ENCODE data around the gene TMEM163. TPM values are rescaled to one million over a fixed set of nuclear protein-coding genes. Genes with fewer than 3 reads are reported as not detected.
"Not testable (repeated sequence)": the region's sequence is repeated elsewhere in the genome, so short reads cannot be mapped to it uniquely, and the experiment has no call there.

TMEM163 gene
- polyA plus RNA-seq, 4 donors = 1.2 to 2.4 (median 1.3) TPM

- DNase-seq (ENCODE audit: low read depth in 4 of 4, low spot score in 3 of 4) = no peak
Observed at GRCh38 chr2:134623796-134624195, 95.0 kb downstream of the TMEM163 start.

DNA sequence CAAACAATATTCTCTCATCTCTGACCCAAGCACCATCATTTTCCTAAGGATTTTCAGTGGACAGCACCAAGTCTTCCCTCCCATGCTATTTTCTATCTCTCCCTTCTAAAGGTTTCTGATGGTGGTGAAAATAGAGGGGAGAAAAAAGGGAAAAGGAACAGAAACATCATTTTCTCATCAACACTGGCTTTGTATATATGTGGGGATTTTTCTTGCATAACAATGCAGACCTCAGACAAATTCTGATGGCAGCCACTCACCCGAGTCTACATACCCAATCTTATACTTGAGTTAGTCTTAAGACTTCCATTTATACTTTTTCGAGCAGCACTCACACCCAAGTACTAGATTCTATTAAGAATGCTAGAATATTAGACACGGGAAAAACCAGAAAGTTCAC, 95.8 kb downstream of the TMEM163 start:
- no peak for DNase-seq (ENCODE audit: low read depth in 4 of 4, low spot score in 3 of 4)

GRCh38 chr2:134621939-134622705, 96.7 kb downstream of the TMEM163 start:
- DNase-seq (ENCODE audit: low read depth in 4 of 4, low spot score in 3 of 4) = no peak

DNA sequence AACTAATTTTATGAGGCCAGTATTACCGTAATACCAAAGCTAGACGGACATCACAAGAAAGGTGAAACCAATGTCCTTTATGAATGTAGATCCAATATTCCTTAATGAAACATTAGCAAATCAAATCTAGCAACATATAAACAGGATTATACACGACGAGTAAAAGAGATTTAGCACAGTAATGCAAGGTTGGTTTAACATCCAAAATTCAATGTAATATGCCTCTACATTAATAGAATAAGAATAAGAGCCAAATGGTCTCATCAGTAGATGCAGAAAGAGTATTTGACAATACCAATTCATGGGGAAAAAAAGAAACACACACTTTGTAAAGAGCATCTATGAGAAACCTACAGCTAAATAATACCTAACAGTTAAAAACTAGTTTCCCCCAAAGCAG, 99.5 kb downstream of the TMEM163 start:
- DNase-seq (ENCODE audit: low read depth in 4 of 4, low spot score in 3 of 4) = no peak

- not testable (repeated sequence) for DNase-seq (ENCODE audit: low read depth in 4 of 4, low spot score in 3 of 4)
Observed at GRCh38 chr2:134615480-134615879, 103.3 kb downstream of the TMEM163 start.

DNA sequence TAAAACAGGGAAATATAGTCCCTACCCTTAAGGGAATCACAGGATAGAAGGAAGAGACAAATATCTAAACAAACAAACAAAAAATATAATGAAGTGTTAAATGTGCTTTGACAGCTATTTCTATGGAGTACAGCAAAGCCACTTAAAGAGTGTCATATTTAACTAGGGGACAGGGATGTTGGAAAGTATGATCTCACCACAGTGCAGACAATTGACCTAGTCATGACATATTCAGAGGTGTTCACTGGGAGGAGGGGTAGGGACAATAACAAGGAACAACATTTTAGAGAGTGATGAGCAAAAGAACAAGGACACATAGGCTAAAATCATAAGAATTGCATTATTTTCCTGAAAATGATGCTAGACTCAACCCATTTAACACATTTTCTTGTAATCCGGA, 107.5 kb downstream of the TMEM163 start:
- DNase-seq (ENCODE audit: low read depth in 4 of 4, low spot score in 3 of 4) = no peak

DNA sequence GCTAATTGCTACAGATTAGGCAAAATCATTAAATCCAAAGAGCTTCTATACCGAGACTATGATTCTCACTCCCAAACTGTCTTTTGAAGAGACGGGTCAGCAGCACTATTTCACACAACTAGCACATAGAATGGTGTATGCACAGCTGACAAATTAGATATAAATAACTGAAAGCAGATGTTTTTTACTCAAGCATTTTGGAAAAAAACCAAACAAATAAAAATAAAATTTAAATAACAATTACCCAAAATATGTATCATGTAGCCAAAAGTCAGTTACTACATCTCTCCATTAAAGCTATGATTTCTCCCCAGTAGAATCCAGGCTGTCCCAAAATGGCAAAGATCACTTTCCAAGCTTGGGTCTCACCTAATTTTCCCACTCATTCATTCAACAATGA, 107.9 kb downstream of the TMEM163 start:
- DNase-seq (ENCODE audit: low read depth in 4 of 4, low spot score in 3 of 4) = no peak

GRCh38 chr2:134609924-134610513, 108.8 kb downstream of the TMEM163 start:
- DNase-seq (ENCODE audit: low read depth in 4 of 4, low spot score in 3 of 4) = no peak

DNA sequence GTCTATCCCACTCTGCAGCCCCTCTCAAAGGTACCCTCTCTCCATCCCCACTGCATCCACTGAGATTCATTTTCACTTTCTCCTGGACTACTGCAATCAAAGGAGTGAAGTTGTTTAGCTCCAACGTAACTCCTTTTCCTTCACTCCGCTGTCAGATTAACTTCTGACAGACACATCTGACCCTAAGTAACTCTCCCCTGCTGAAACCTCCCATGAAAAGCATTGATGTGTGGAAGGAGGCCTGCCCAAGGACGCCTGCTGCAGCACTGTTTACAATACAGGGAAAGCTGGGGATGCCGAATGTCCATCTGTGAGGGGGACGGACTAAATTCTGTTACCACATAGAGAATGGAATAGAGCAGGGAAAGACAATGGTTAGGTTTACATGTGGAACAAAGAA, 114.8 kb downstream of the TMEM163 start:
- peak in 1 of 4 donors; percentile 16 for DNase-seq (ENCODE audit: low read depth in 4 of 4, low spot score in 3 of 4)

GRCh38 chr2:134602666-134603065, 116.1 kb downstream of the TMEM163 start:
- DNase-seq (ENCODE audit: low read depth in 4 of 4, low spot score in 3 of 4) = no peak

DNA sequence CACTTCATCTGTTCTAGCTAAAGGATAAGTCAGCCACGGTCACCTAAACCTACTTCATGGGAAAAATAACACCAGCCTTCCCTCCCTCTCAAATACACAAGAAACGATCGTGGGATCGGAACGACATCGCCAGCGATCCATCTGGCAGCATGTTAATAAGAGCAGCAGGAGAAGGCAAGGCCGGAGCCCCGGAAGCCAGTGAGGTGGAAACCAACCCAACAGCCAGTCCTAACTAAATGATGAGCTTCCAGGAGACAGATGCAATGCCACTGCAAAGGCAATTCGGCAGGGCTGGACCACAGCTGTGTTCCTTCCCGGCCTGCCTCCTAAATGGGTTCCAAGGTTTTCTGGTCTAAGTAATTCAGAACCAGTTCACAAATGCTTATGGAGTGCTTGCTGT, 117.5 kb downstream of the TMEM163 start:
- DNase-seq (ENCODE audit: low read depth in 4 of 4, low spot score in 3 of 4) = no peak

- no peak for DNase-seq (ENCODE audit: low read depth in 4 of 4, low spot score in 3 of 4)
Observed at GRCh38 chr2:134600208-134600607, 118.6 kb downstream of the TMEM163 start.

DNA sequence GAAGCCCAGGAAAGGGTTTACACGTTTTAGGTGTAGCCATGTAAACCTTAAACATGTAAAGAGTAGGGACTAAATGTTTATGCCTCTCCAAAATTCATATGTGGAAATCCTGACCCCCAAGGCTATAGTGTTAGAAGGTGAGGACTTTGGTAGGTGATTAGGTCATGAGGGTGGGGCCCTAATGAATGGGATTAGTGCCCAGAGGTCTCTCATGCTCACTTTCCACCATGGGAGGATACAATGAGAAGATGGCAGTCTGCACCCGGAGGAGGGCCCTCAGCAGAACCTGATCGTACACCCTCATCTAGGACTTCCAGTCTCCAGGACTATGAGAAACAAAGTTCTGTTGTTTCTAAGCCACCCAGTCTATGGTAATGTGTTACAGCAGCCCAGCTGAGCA, 119.6 kb downstream of the TMEM163 start:
- no peak for DNase-seq (ENCODE audit: low read depth in 4 of 4, low spot score in 3 of 4)

DNA sequence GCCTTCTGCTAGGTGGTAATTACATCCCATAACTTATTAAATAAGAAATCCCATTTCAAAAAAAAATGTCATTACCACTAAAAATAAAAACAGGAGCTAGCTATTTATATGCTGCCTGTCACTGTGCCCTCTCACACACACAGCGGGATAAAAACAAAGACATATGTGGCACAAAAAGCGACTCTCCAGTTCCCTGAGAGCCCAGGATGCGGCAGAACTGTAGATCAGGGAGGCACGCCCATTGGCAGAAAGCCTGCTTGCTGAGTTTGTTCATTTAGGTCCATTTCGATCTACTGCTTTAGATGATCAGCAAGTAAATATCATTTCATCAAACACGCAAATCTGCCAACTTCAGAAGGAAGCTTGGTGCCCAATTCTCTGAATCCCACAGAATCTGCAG, 124.4 kb downstream of the TMEM163 start:
- no peak for DNase-seq (ENCODE audit: low read depth in 4 of 4, low spot score in 3 of 4)

- DNase-seq (ENCODE audit: low read depth in 4 of 4, low spot score in 3 of 4) = no peak
Observed at GRCh38 chr2:134593519-134593918, 125.3 kb downstream of the TMEM163 start.

GRCh38 chr2:134592377-134592776, 126.4 kb downstream of the TMEM163 start:
- no peak for DNase-seq (ENCODE audit: low read depth in 4 of 4, low spot score in 3 of 4)

GRCh38 chr2:134591526-134591925, 127.3 kb downstream of the TMEM163 start:
- DNase-seq (ENCODE audit: low read depth in 4 of 4, low spot score in 3 of 4) = no peak

DNA sequence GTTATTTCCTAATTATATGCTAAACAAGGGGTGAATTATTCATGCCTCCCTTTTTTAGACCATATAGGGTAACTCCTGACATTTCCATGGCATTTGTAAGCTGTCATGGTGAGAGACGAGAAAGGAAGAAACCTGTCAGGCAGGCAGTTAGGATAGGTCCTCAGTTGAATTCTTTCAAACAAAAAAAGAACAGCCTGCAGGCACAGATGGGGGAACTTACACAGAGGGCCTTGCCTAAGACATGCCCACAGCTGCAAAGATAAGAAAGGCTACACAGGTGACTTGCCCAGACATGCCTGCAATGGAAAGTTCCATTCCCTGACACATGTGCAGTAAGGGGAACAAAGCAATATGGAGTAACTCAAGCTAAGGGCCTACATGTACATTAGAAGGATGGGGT, 128.1 kb downstream of the TMEM163 start:
- DNase-seq (ENCODE audit: low read depth in 4 of 4, low spot score in 3 of 4) = no peak

GRCh38 chr2:134589171-134590083, 129.4 kb downstream of the TMEM163 start:
- DNase-seq (ENCODE audit: low read depth in 4 of 4, low spot score in 3 of 4) = not testable (repeated sequence)

GRCh38 chr2:134588556-134588955, 130.2 kb downstream of the TMEM163 start:
- DNase-seq (ENCODE audit: low read depth in 4 of 4, low spot score in 3 of 4) = no peak

DNA sequence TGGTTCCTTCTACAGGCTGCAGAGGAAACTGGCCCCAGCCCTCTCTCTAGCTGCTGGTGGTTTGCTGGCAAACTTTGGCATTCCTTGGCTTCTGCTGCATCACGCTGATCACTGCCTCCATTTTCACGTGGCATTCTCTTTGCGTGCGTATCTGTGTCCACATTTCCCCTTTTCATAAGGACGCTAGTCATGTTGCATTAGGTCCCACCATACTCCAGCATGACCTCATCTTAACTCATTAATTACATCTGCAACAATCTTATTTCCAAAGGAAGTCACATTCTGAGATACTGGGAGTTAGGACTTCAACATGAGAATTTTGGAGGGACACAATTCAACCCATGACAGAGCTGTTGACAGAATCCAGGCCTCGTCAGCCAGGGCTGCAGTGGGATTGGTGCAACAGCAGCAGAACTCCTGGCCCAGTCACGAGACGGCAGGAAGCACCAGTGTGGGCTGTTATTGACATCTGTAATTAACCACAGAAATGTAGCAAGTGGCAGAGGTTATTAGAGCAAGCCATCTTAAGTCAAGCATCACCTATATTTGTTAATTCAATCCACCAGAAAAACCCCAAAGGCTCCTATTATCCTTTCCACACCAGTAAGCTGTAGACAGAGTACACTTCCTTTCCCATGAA, 132.4 kb downstream of the TMEM163 start:
- no peak for DNase-seq (ENCODE audit: low read depth in 4 of 4, low spot score in 3 of 4)

Data from right renal pelvis (tissue), 4 donors.